Measurements from ENCODE around the gene ZNF638.

GRCh38 chr2:71409611-71410010 lies 78.0 kb downstream of the ZNF638 start:
- TF ChIP-seq, protein P1, sequence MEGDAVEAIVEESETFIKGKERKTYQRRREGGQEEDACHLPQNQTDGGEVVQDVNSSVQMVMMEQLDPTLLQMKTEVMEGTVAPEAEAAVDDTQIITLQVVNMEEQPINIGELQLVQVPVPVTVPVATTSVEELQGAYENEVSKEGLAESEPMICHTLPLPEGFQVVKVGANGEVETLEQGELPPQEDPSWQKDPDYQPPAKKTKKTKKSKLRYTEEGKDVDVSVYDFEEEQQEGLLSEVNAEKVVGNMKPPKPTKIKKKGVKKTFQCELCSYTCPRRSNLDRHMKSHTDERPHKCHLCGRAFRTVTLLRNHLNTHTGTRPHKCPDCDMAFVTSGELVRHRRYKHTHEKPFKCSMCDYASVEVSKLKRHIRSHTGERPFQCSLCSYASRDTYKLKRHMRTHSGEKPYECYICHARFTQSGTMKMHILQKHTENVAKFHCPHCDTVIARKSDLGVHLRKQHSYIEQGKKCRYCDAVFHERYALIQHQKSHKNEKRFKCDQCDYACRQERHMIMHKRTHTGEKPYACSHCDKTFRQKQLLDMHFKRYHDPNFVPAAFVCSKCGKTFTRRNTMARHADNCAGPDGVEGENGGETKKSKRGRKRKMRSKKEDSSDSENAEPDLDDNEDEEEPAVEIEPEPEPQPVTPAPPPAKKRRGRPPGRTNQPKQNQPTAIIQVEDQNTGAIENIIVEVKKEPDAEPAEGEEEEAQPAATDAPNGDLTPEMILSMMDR (IDR thresholded peaks at IDR 0.05): no peak
- TF ChIP-seq, protein P2, sequence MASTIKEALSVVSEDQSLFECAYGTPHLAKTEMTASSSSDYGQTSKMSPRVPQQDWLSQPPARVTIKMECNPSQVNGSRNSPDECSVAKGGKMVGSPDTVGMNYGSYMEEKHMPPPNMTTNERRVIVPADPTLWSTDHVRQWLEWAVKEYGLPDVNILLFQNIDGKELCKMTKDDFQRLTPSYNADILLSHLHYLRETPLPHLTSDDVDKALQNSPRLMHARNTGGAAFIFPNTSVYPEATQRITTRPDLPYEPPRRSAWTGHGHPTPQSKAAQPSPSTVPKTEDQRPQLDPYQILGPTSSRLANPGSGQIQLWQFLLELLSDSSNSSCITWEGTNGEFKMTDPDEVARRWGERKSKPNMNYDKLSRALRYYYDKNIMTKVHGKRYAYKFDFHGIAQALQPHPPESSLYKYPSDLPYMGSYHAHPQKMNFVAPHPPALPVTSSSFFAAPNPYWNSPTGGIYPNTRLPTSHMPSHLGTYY (CRISPR knock-in tag; IDR thresholded peaks at IDR 0.05): no peak
- no peak for TF ChIP-seq NR2C2 (CRISPR knock-in tag; IDR thresholded peaks at IDR 0.05)
- TF ChIP-seq, protein P3, sequence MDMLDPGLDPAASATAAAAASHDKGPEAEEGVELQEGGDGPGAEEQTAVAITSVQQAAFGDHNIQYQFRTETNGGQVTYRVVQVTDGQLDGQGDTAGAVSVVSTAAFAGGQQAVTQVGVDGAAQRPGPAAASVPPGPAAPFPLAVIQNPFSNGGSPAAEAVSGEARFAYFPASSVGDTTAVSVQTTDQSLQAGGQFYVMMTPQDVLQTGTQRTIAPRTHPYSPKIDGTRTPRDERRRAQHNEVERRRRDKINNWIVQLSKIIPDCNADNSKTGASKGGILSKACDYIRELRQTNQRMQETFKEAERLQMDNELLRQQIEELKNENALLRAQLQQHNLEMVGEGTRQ (CRISPR knock-in tag; IDR thresholded peaks at IDR 0.05): no peak
